ENCODE results near the gene ALPP.

- TF ChIP-seq TAF1 (IDR thresholded peaks at IDR 0.05; ENCODE audit: low read depth, low read length), result no peak
- TF ChIP-seq POLR2A (IDR thresholded peaks at IDR 0.05; ENCODE audit: low read depth, low read length), result no peak
These were observed 31.8 kb downstream of the ALPP start for GRCh38 chr2:232410238-232410900.

All from GM12891 (cell line).